Chondrocyte (in vitro differentiated cells): ENCODE results near the gene CALCR. TPM values are rescaled to one million over a fixed set of nuclear protein-coding genes. Genes with fewer than 3 reads are reported as not detected.

Experiments
- DNase-seq: peaks from one replicate; pipeline ENCODE4 v3.0.0; 2021; ENCODE audit warnings: mixed read lengths, low spot score
- H3K27ac Mint-ChIP-seq: one replicate; pipeline ENCODE4 v1.8.0; 2021; ENCODE audit warnings: mild to moderate bottlenecking, moderate library complexity, mixed read lengths; ENCODE audit not compliant: unreplicated experiment
- H3K27me3 Mint-ChIP-seq: 2 replicates; pipeline ENCODE4 v1.8.0; 2021; ENCODE audit warnings: low read depth, mixed read lengths
- H3K36me3 Mint-ChIP-seq: 2 replicates; pipeline ENCODE4 v1.8.0; 2021; ENCODE audit warnings: low read depth, mixed read lengths
- H3K4me1 Mint-ChIP-seq: 2 replicates; pipeline ENCODE4 v1.8.0; 2021; ENCODE audit warnings: low read depth, mild to moderate bottlenecking, mixed read lengths
- H3K4me3 Mint-ChIP-seq: one replicate; pipeline ENCODE4 v1.8.0; 2021; ENCODE audit warnings: mild to moderate bottlenecking, moderate library complexity, mixed read lengths; ENCODE audit not compliant: unreplicated experiment
- H3K9me3 Mint-ChIP-seq: 2 replicates; pipeline ENCODE4 v1.8.0; 2021; ENCODE audit warnings: low read depth, mixed read lengths
- CTCF ChIP-seq: fragments of 200-600 bp; sonication (generic); IDR thresholded peaks from 2 replicates; pipeline ENCODE4 v1.5.0; 2021; ENCODE audit warnings: antibody characterized with exemption, mild to moderate bottlenecking, moderate library complexity
- total RNA-seq: library from RNA; stranded (reverse); gene quantifications from 3 replicates; pipeline ENCODE4 v1.2.1, GENCODE V29; 2021

CALCR gene
- total RNA-seq, 1 donor from 2014 or later = 0.20 TPM

DNA sequence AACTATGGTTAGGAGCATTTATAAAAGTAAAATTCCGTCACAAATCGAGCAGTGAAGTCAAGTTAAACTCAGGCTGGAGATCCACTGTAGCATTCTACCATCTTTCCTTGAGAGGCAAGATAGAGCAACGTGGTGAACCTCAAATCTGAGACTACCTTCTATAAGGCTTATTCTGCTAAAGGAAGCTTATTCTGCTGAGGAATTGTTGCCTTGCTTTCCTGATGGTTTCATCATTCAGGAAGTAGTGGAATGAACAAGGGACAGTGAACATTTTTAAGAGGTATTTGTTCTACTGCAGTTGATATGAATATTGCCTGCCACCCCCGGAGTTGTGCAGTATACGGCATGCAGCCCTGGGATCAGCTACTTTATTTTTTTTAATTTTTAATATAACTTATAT is 171.6 kb downstream of the CALCR start:
- peaks cover 30% of the 10 kb centered on the region for H3K9me3 Mint-ChIP-seq
- peaks cover 4% of the 10 kb centered on the region for H3K27me3 Mint-ChIP-seq
- no peak for DNase-seq
- H3K4me3 Mint-ChIP-seq = no peak overlapping the region
- no peak for TF ChIP-seq CTCF
- no peak overlapping the region for H3K27ac Mint-ChIP-seq
- no peaks in the 10 kb centered on the region for H3K36me3 Mint-ChIP-seq
- no peaks in the 10 kb centered on the region for H3K4me1 Mint-ChIP-seq

- H3K27me3 Mint-ChIP-seq = peaks cover 9% of the 10 kb centered on the region
- no peak overlapping the region for H3K4me3 Mint-ChIP-seq
- H3K9me3 Mint-ChIP-seq = peaks cover 12% of the 10 kb centered on the region
- DNase-seq = no peak
- no peak overlapping the region for H3K27ac Mint-ChIP-seq
- no peak for TF ChIP-seq CTCF
- H3K4me1 Mint-ChIP-seq = no peaks in the 10 kb centered on the region
- H3K36me3 Mint-ChIP-seq = no peaks in the 10 kb centered on the region
Measured at GRCh38 chr7:93399642-93400041, 174.9 kb downstream of the CALCR start.

DNA sequence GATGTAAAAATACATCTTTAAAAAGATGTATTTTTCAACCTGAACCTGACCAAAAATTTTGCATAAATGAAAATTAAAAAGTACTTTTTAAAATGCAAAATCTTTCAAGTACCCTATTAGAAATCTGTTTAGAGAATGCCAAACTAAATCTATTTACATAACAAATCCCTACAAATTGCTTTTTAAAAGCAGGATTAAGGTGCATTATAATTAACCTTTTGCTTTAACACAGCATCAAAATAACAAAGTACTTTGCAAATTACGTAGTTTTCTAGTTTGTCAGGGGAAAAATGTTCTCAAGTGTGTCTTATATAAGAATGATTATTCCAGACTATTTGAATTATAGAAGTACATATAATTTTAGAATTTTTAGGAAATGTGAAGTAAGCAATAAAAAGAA is 181.5 kb downstream of the CALCR start:
- no peak for DNase-seq
- TF ChIP-seq CTCF = no peak
- no peak overlapping the region for H3K27ac Mint-ChIP-seq
- H3K9me3 Mint-ChIP-seq = no peaks in the 10 kb centered on the region
- H3K4me1 Mint-ChIP-seq = no peaks in the 10 kb centered on the region
- H3K27me3 Mint-ChIP-seq = peaks cover 19% of the 10 kb centered on the region
- no peaks in the 10 kb centered on the region for H3K36me3 Mint-ChIP-seq
- H3K4me3 Mint-ChIP-seq = no peak overlapping the region

DNA sequence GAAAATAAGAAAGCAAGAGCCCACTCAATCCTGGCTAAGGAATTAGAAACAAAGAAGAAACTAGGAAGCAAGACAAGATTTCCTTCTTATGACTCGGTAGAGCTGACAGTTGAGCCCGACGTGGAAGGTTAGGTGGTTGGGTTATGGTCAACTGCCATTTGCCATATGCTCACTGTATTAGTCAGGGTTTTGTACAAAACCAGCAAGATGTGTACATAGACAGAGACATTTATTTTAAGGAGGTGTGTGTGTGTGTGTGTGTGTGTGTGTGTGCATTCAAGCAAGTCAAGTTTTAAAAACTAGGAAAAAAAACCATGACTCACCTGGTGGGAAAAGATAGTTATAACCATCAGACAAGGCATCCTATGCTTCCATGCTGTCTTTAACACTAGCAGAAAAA is 183.9 kb downstream of the CALCR start:
- no peak for DNase-seq
- no peak for TF ChIP-seq CTCF
- H3K9me3 Mint-ChIP-seq = no peaks in the 10 kb centered on the region
- H3K4me1 Mint-ChIP-seq = no peaks in the 10 kb centered on the region
- H3K36me3 Mint-ChIP-seq = no peaks in the 10 kb centered on the region
- H3K4me3 Mint-ChIP-seq = no peak overlapping the region
- H3K27ac Mint-ChIP-seq = no peak overlapping the region
- H3K27me3 Mint-ChIP-seq = peaks cover 34% of the 10 kb centered on the region

- Mint-ChIP-seq H3K27me3 (peaks cover 34% of the 10 kb centered on the region), H3K36me3 (no peaks in the 10 kb centered on the region), H3K27ac (no peak overlapping the region), H3K4me3 (no peak overlapping the region), H3K4me1 (no peaks in the 10 kb centered on the region), H3K9me3 (peaks cover 2% of the 10 kb centered on the region)
- DNase-seq = no peak
- no peak for TF ChIP-seq CTCF
Measured at GRCh38 chr7:93382362-93382761, 192.2 kb downstream of the CALCR start.
